GM08714 (cell line): ENCODE measurements around the gene PSORS1C1.
"Not testable (repeated sequence)": the region's sequence is repeated elsewhere in the genome, so short reads cannot be mapped to it uniquely, and the experiment has no call there.

Experiments
- H3K4me3 ChIP-seq: fragments of 200-500 bp; sonication (Bioruptor generic); 2 replicates; pipeline ENCODE4 v1.5.1; 2014; ENCODE audit warnings: mild to moderate bottlenecking, low read length, inconsistent platforms
- ZNF274 ChIP-seq: IDR thresholded peaks from 2 replicates; pipeline ENCODE4 v1.6.1; 2012; ENCODE audit warnings: mild to moderate bottlenecking, low read depth, low read length

Gene PSORS1C1

GRCh38 chr6:31114541-31114878 lies at the start of gene PSORS1C1:
Gene PSORS1C1, plus strand, starts transcription at chr6:31114800. Its CDS starts 14,833 bp downstream, at chr6:31129633.
- H3K4me3 ChIP-seq: no peak within 1 kb of the TSS
- TF ChIP-seq ZNF274: no peak

GRCh38 chr6:31065556-31065955 lies 49.0 kb upstream of the PSORS1C1 start:
- no peak for TF ChIP-seq ZNF274

GRCh38 chr6:31067028-31067427 lies 47.6 kb upstream of the PSORS1C1 start:
- not testable (repeated sequence) for H3K4me3 ChIP-seq

More at GRCh38 chr6:31065556-31065955, 49.0 kb upstream of the PSORS1C1 start:
- H3K4me3 ChIP-seq: no peak overlapping the region

GRCh38 chr6:31067891-31068668 lies 46.5 kb upstream of the PSORS1C1 start:
- not testable (repeated sequence) for H3K4me3 ChIP-seq

- H3K4me3 ChIP-seq: no peak overlapping the region
- no peak for TF ChIP-seq ZNF274
Observed at GRCh38 chr6:31068669-31069340, 45.8 kb upstream of the PSORS1C1 start.

GRCh38 chr6:31070711-31071197 lies 43.8 kb upstream of the PSORS1C1 start:
- no peak overlapping the region for H3K4me3 ChIP-seq

GRCh38 chr6:31074401-31074800 lies 40.2 kb upstream of the PSORS1C1 start:
- TF ChIP-seq ZNF274: no peak
- H3K4me3 ChIP-seq: no peak overlapping the region

More at GRCh38 chr6:31070711-31071197, 43.8 kb upstream of the PSORS1C1 start:
- TF ChIP-seq ZNF274: no peak

GRCh38 chr6:31075528-31075927 lies 39.1 kb upstream of the PSORS1C1 start:
- H3K4me3 ChIP-seq: no peak overlapping the region
- no peak for TF ChIP-seq ZNF274

- no peak overlapping the region for H3K4me3 ChIP-seq
- no peak for TF ChIP-seq ZNF274
Observed at GRCh38 chr6:31076611-31077010, 38.0 kb upstream of the PSORS1C1 start.

- TF ChIP-seq ZNF274: no peak
Observed at GRCh38 chr6:31079656-31080261, 34.8 kb upstream of the PSORS1C1 start.

GRCh38 chr6:31081872-31082271 lies 32.7 kb upstream of the PSORS1C1 start:
- TF ChIP-seq ZNF274: no peak
- H3K4me3 ChIP-seq: no peak overlapping the region

More at GRCh38 chr6:31079656-31080261, 34.8 kb upstream of the PSORS1C1 start:
- no peak overlapping the region for H3K4me3 ChIP-seq

GRCh38 chr6:31083742-31084354 lies 30.8 kb upstream of the PSORS1C1 start:
- TF ChIP-seq ZNF274: no peak
- no peak overlapping the region for H3K4me3 ChIP-seq

GRCh38 chr6:31086788-31087440 lies 27.7 kb upstream of the PSORS1C1 start:
- no peak overlapping the region for H3K4me3 ChIP-seq

More at GRCh38 chr6:31086788-31087440, 27.7 kb upstream of the PSORS1C1 start:
- TF ChIP-seq ZNF274: no peak
